ENCODE data around the gene SENP6.
A peak's percentile ranks its signal among the peaks of the same experiment; 100 is the strongest.

SENP6 gene

GRCh38 chr6:75747152-75747992 is 145.7 kb downstream of the SENP6 start:
- no peak for DNase-seq (ENCODE audit: low read depth in 2 of 2)

GRCh38 chr6:75748003-75748742 is 146.5 kb downstream of the SENP6 start:
- DNase-seq (ENCODE audit: low read depth in 2 of 2), result no peak

- peak; percentile 12 to 30 for DNase-seq (ENCODE audit: low read depth in 2 of 2)
These were observed 147.3 kb downstream of the SENP6 start, which contains the start of gene MYO6 for GRCh38 chr6:75748743-75749538. Gene MYO6 (plus strand): TSS chr6:75749239. CDS start chr6:75817548, 68,309 bp downstream.

GRCh38 chr6:75751443-75751842 is 149.8 kb downstream of the SENP6 start:
- DNase-seq (ENCODE audit: low read depth in 2 of 2), result no peak

GRCh38 chr6:75752365-75752764 is 150.7 kb downstream of the SENP6 start:
- DNase-seq (ENCODE audit: low read depth in 2 of 2), result no peak

- DNase-seq (ENCODE audit: low read depth in 2 of 2), result no peak
These were observed 154.0 kb downstream of the SENP6 start for GRCh38 chr6:75755704-75756103.

GRCh38 chr6:75757295-75757694 is 155.6 kb downstream of the SENP6 start:
- DNase-seq (ENCODE audit: low read depth in 2 of 2), result no peak

- DNase-seq (ENCODE audit: low read depth in 2 of 2), result no peak
These were observed 156.4 kb downstream of the SENP6 start for GRCh38 chr6:75758061-75758460.

GRCh38 chr6:75759207-75759606 is 157.5 kb downstream of the SENP6 start:
- DNase-seq (ENCODE audit: low read depth in 2 of 2), result no peak

- no peak for DNase-seq (ENCODE audit: low read depth in 2 of 2)
These were observed 158.6 kb downstream of the SENP6 start for GRCh38 chr6:75760320-75760719.

- no peak for DNase-seq (ENCODE audit: low read depth in 2 of 2)
These were observed 159.8 kb downstream of the SENP6 start for GRCh38 chr6:75761489-75761888.

- DNase-seq (ENCODE audit: low read depth in 2 of 2), result no peak
These were observed 160.4 kb downstream of the SENP6 start for GRCh38 chr6:75762063-75762462.

- DNase-seq (ENCODE audit: low read depth in 2 of 2), result no peak
These were observed 164.7 kb downstream of the SENP6 start for GRCh38 chr6:75766387-75766786.

Data from stimulated activated CD4-positive, alpha-beta T cell treated with anti-CD3 and anti-CD28 coated beads, Interleukin-1b, Interleukin-23, amount 100 ng/mL, for 4 hours (primary cell).